H9 (cell line): ENCODE measurements around the gene ATP6AP1. TPM values are rescaled to one million over a fixed set of nuclear protein-coding genes. Genes with fewer than 3 reads are reported as not detected.

Experiments
- DNase-seq: peaks from one replicate; pipeline ENCODE4 v3.0.0-alpha.2; 2017
- H2AFZ ChIP-seq: one replicate; pipeline ENCODE4 v1.6.1; 2013; ENCODE audit warnings: mild to moderate bottlenecking, low read length, control low read depth, moderate library complexity
- H2AK5ac ChIP-seq: 2 replicates; pipeline ENCODE4 v1.6.1; 2013; ENCODE audit warnings: low read length, control low read depth, mixed read lengths; ENCODE audit not compliant: insufficient read length
- H2BK120ac ChIP-seq: one replicate; pipeline ENCODE4 v1.6.1; 2013; ENCODE audit warnings: low read depth, mild to moderate bottlenecking, low read length, control low read depth, inconsistent platforms; ENCODE audit not compliant: poor library complexity, severe bottlenecking
- H2BK12ac ChIP-seq: 2 replicates; pipeline ENCODE4 v1.6.1; 2013; ENCODE audit warnings: low read length, control low read depth, mixed read lengths, low read depth; ENCODE audit not compliant: insufficient read length
- H2BK15ac ChIP-seq: 2 replicates; pipeline ENCODE4 v1.6.1; 2013; ENCODE audit warnings: low read depth, low read length, control low read depth
- H2BK20ac ChIP-seq: one replicate; pipeline ENCODE4 v1.6.1; 2013; ENCODE audit warnings: low read depth, mild to moderate bottlenecking, low read length, control low read depth, inconsistent platforms; ENCODE audit not compliant: poor library complexity, severe bottlenecking
- H2BK5ac ChIP-seq: 2 replicates; pipeline ENCODE4 v1.6.1; 2013; ENCODE audit warnings: low read length, control low read depth, mixed read lengths; ENCODE audit not compliant: insufficient read length
- H3K14ac ChIP-seq: 2 replicates; pipeline ENCODE4 v1.6.1; 2013; ENCODE audit warnings: low read length, control low read depth; ENCODE audit not compliant: insufficient read depth
- H3K18ac ChIP-seq: 2 replicates; pipeline ENCODE4 v1.6.1; 2013; ENCODE audit warnings: low read depth, mild to moderate bottlenecking, mixed read lengths, low read length, control low read depth; ENCODE audit not compliant: insufficient read length
- H3K23ac ChIP-seq: 2 replicates; pipeline ENCODE4 v1.6.1; 2013; ENCODE audit warnings: low read length, control low read depth, mixed read lengths, low read depth; ENCODE audit not compliant: insufficient read length
- H3K23me2 ChIP-seq: 2 replicates; pipeline ENCODE4 v1.6.1; 2013; ENCODE audit warnings: low read depth, mild to moderate bottlenecking, mixed read lengths, low read length, control low read depth; ENCODE audit not compliant: insufficient read length, poor library complexity, severe bottlenecking
- H3K27ac ChIP-seq: 2 replicates; pipeline ENCODE4 v1.5.1; 2013; ENCODE audit warnings: low read length, control low read depth, mixed read lengths, low read depth; ENCODE audit not compliant: insufficient read length
- H3K27me3 ChIP-seq: 2 replicates; pipeline ENCODE4 v1.6.1; 2013; ENCODE audit warnings: low read length, control low read depth, inconsistent platforms; ENCODE audit not compliant: insufficient read depth
- H3K4ac ChIP-seq: 2 replicates; pipeline ENCODE4 v1.6.1; 2013; ENCODE audit warnings: low read depth, mild to moderate bottlenecking, control low read depth, inconsistent platforms, low read length, moderate library complexity
- H3K4me1 ChIP-seq: 2 replicates; pipeline ENCODE4 v1.6.1; 2013; ENCODE audit warnings: low read length, control low read depth, inconsistent platforms; ENCODE audit not compliant: insufficient read depth
- H3K4me2 ChIP-seq: 2 replicates; pipeline ENCODE4 v1.6.1; 2013; ENCODE audit warnings: low read length, control low read depth, mixed read lengths; ENCODE audit not compliant: insufficient read length, insufficient read depth
- H3K56ac ChIP-seq: 2 replicates; pipeline ENCODE4 v1.6.1; 2013; ENCODE audit warnings: low read depth, mild to moderate bottlenecking, mixed read lengths, low read length, control low read depth; ENCODE audit not compliant: insufficient read length
- H3K79me1 ChIP-seq: 2 replicates; pipeline ENCODE4 v1.6.1; 2013; ENCODE audit warnings: low read depth, mild to moderate bottlenecking, moderate library complexity, low read length, control low read depth, inconsistent platforms; ENCODE audit not compliant: insufficient read depth, poor library complexity, severe bottlenecking
- H3K79me2 ChIP-seq: 2 replicates; pipeline ENCODE4 v1.6.1; 2013; ENCODE audit warnings: low read length, control low read depth, inconsistent platforms; ENCODE audit not compliant: insufficient read depth
- H3K9ac ChIP-seq: 2 replicates; pipeline ENCODE4 v1.6.1; 2013; ENCODE audit warnings: low read length, control low read depth, mixed read lengths; ENCODE audit not compliant: insufficient read length; ENCODE audit errors: extremely low read depth
- H3K9me3 ChIP-seq: one replicate; pipeline ENCODE4 v1.6.1; 2013; ENCODE audit warnings: low read depth, low read length, inconsistent platforms; ENCODE audit not compliant: control insufficient read depth
- H3T11ph ChIP-seq: one replicate; pipeline ENCODE4 v1.6.1; 2013; ENCODE audit warnings: mild to moderate bottlenecking, low read length, control low read depth, inconsistent platforms
- H4K20me1 ChIP-seq: one replicate; pipeline ENCODE4 v1.6.1; 2013; ENCODE audit not compliant: control insufficient read depth, insufficient read length, insufficient read depth
- H4K5ac ChIP-seq: 2 replicates; pipeline ENCODE4 v1.6.1; 2013; ENCODE audit warnings: low read depth, mild to moderate bottlenecking, mixed read lengths, low read length, control low read depth; ENCODE audit not compliant: insufficient read length
- H4K8ac ChIP-seq: replicated peaks from 2 replicates; pipeline ENCODE4 v1.6.1; 2013; ENCODE audit warnings: low read length, control low read depth, mixed read lengths, low read depth; ENCODE audit not compliant: insufficient read length
- H4K91ac ChIP-seq: 2 replicates; pipeline ENCODE4 v1.6.1; 2013; ENCODE audit warnings: low read depth, mild to moderate bottlenecking, moderate library complexity, mixed read lengths, low read length, control low read depth; ENCODE audit not compliant: insufficient read length
- H3K27ac Mint-ChIP-seq, 3 experiments: 2 replicates in 2 of 3; 3 replicates in 1 of 3; pipeline ENCODE4 v1.8.0; 2020 to 2021; ENCODE audit warnings: mixed read lengths in 3 of 3, mild to moderate bottlenecking in 1 of 3, moderate library complexity in 1 of 3
- H3K27me3 Mint-ChIP-seq: 2 replicates; pipeline ENCODE4 v1.8.0; 2021; ENCODE audit warnings: low read depth, mild to moderate bottlenecking, moderate library complexity, mixed read lengths
- H3K36me3 Mint-ChIP-seq, 3 experiments: 2 replicates in 2 of 3; 3 replicates in 1 of 3; pipeline ENCODE4 v1.8.0; 2020 to 2021; ENCODE audit warnings: low read depth in 3 of 3, mixed read lengths in 3 of 3; ENCODE audit not compliant: insufficient read depth in 1 of 3
- H3K4me1 Mint-ChIP-seq, 2 experiments: 2 replicates each; pipeline ENCODE4 v1.8.0; 2020; ENCODE audit warnings: mixed read lengths in 2 of 2
- H3K4me3 Mint-ChIP-seq, 2 experiments: 2 replicates in 1 of 2; 3 replicates in 1 of 2; pipeline ENCODE4 v1.8.0; 2020 to 2021; ENCODE audit warnings: mild to moderate bottlenecking in 2 of 2, mixed read lengths in 2 of 2, moderate library complexity in 1 of 2
- H3K9me3 Mint-ChIP-seq, 2 experiments: 2 replicates in 1 of 2; 3 replicates in 1 of 2; pipeline ENCODE4 v1.8.0; 2020; ENCODE audit warnings: mild to moderate bottlenecking in 2 of 2, mixed read lengths in 2 of 2, moderate library complexity in 1 of 2
- WGBS: extraction: QIAGEN DNeasy Blood & Tissue Kit; methylation state at CpG from one replicate; pipeline ENCODE4 v1.1.7; 2013; ENCODE audit warnings: missing lambda C conversion rate, low lambda C conversion rate, mixed read lengths; ENCODE audit not compliant: insufficient read length; ENCODE audit errors: extremely low coverage; 5-methylcytosine and 5-hydroxymethylcytosine counted together
- total RNA-seq: library from RNA; stranded (reverse); gene quantifications from 2 replicates; pipeline ENCODE4 v1.2.1, GENCODE V29; 2021
- TF ChIP-seq, protein P1 (sequence below): fragments of 200-600 bp; sonication (generic); conservative IDR thresholded peaks from 3 replicates; pipeline ENCODE4 v1.8.0; 2021; ENCODE audit warnings: antibody characterized with exemption, mild to moderate bottlenecking

ATP6AP1 gene
- total RNA-seq, 1 experiment from 2014 or later, result 45.6 TPM

DNA sequence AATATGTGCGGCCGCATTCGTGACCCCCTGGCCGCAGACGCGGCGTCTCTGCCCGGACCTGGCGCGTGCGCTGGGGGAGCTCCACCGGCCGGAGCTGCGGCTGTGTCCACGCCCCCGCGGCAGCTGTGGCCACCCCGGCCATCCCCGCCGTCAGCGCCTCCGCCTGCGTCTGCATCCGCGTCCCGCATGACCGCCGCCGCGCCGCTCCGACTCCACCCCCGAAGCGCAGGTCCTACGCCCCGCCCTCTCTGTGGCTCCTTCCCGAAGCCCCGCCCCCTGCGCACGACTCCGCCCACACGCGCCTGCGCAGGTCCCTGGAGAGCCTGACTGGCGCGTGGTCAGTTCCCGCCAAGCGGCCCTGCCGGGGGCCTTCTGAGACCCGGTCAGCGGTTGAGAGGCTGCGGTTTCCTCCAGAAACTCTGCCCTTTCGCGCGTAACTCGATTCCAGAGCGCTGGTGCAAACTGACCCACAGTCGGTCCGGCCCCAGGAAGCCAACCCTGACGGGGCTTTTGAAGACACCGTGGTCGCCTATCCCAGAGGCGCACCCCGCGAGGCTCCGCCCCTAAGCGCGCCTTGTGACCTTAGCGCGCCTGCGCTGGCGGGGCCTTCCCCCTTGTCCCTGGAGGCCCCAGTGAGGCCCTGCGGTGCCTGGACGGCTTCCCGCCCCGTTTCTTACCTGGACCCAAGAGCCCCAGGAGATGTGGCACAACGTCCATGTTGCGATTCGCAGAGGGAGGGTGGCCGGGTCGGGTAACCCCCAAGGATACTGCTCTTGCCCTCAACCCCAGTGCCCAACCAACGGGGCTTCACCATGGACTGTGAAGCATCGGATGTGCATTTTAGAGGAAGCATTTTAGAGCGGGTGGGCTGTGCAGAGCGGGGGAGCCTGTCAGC, 50.5 kb downstream of the ATP6AP1 start, which contains the start of gene LAGE3:
TSS of gene LAGE3 (minus strand) at position 554 of the 895 bp plus-strand sequence. CDS start at position 188, 366 bp downstream.
- no peak within 1 kb of the TSS for H3K4ac ChIP-seq
- peak; percentile 89 for DNase-seq
- H2BK12ac ChIP-seq, result no peak within 1 kb of the TSS
- no peaks in the 10 kb centered on the region for H3K27me3 ChIP-seq
- H2BK120ac ChIP-seq, result no peak within 1 kb of the TSS
- peaks cover 15% of the 10 kb centered on the region for H3K27me3 Mint-ChIP-seq
- no peak within 1 kb of the TSS for H2BK5ac ChIP-seq
- TF ChIP-seq, protein P1, sequence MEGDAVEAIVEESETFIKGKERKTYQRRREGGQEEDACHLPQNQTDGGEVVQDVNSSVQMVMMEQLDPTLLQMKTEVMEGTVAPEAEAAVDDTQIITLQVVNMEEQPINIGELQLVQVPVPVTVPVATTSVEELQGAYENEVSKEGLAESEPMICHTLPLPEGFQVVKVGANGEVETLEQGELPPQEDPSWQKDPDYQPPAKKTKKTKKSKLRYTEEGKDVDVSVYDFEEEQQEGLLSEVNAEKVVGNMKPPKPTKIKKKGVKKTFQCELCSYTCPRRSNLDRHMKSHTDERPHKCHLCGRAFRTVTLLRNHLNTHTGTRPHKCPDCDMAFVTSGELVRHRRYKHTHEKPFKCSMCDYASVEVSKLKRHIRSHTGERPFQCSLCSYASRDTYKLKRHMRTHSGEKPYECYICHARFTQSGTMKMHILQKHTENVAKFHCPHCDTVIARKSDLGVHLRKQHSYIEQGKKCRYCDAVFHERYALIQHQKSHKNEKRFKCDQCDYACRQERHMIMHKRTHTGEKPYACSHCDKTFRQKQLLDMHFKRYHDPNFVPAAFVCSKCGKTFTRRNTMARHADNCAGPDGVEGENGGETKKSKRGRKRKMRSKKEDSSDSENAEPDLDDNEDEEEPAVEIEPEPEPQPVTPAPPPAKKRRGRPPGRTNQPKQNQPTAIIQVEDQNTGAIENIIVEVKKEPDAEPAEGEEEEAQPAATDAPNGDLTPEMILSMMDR, result no peak
- no peak within 1 kb of the TSS for H2BK15ac ChIP-seq
- H3K18ac ChIP-seq, result peak within 1 kb of the TSS; percentile 83
- peaks cover 70 to 90% of the 10 kb centered on the region in 2 experiments for H3K9me3 Mint-ChIP-seq
- no peaks in the 10 kb centered on the region for H3K4me1 ChIP-seq
- H3K23ac ChIP-seq, result no peak within 1 kb of the TSS
- peaks cover 23% of the 10 kb centered on the region for H3K9me3 ChIP-seq
- H3K56ac ChIP-seq, result no peak within 1 kb of the TSS
- H4K5ac ChIP-seq, result no peak within 1 kb of the TSS
- no peak within 1 kb of the TSS for H2AK5ac ChIP-seq
- H4K91ac ChIP-seq, result no peak within 1 kb of the TSS
- H3K23me2 ChIP-seq, result peaks cover 4% of the 10 kb centered on the region
- H2BK20ac ChIP-seq, result no peak within 1 kb of the TSS
- H3K4me2 ChIP-seq, result peak within 1 kb of the TSS; percentile 60
- H3K79me2 ChIP-seq, result no peaks in the 10 kb centered on the region
- no peak within 1 kb of the TSS for H3K27ac ChIP-seq
- H3K14ac ChIP-seq, result peak within 1 kb of the TSS; percentile 91; the same call in 1 of the 2 replicates
- no peak within 1 kb of the TSS for H3T11ph ChIP-seq
- peak within 1 kb of the TSS in 1 of 3 experiments; percentile 87; a peak in 2 of 7 replicates for H3K27ac Mint-ChIP-seq
- no peaks in the 10 kb centered on the region for H3K79me1 ChIP-seq
- no peak within 1 kb of the TSS for H2AFZ ChIP-seq
- WGBS, result no CpG with 5 or more reads among the region's 85 CpGs
- H3K4me3 Mint-ChIP-seq, result peak within 1 kb of the TSS; percentile 74 to 86
- no peak within 1 kb of the TSS for H3K9ac ChIP-seq
- H3K36me3 Mint-ChIP-seq, result peaks cover 12 to 30% (median 26%) of the 10 kb centered on the region in 3 experiments
- peaks cover 6 to 13% of the 10 kb centered on the region in 2 experiments for H3K4me1 Mint-ChIP-seq
- no peaks in the 10 kb centered on the region for H4K20me1 ChIP-seq
- H4K8ac ChIP-seq, result no peak within 1 kb of the TSS
